ENCODE data around the gene PALD1. TPM values are rescaled to one million over a fixed set of nuclear protein-coding genes. Genes with fewer than 3 reads are reported as not detected.

PALD1 gene
- total and polyA plus RNA-seq, 2 of the 4 experiments (the other 2 are of a cell fraction): 0.12 to 0.18 TPM

GRCh38 chr10:70562036-70562755, 83.6 kb downstream of the PALD1 start:
- Histone ChIP-seq H3K4me1 (ENCODE audit: control insufficient read depth, insufficient read depth, low read length) (peaks cover 3% of the 10 kb centered on the region; the same call in 1 of the 2 replicates), H3K9me1 (ENCODE audit: insufficient read depth, low read length) (no peaks in the 10 kb centered on the region), H4K5ac (ENCODE audit: low read depth, low read length) (no peak overlapping the region), H3K9me3 (ENCODE audit: control insufficient read depth, insufficient read depth, low read length) (no peaks in the 10 kb centered on the region), H3K9ac (ENCODE audit: low read depth, low read length) (no peak overlapping the region), H3K18ac (ENCODE audit: low read depth, low read length) (no peak overlapping the region), H3K79me1 (ENCODE audit: low read depth in 1 of 2, low read length in 2 of 2) (no peaks in the 10 kb centered on the region), H4K8ac (ENCODE audit: low read depth in 2 of 2, low read length in 2 of 2) (no peak overlapping the region), H3K23ac (ENCODE audit: low read depth, low read length) (no peak overlapping the region), H2BK20ac (ENCODE audit: low read depth, low read length) (no peak overlapping the region), H2AFZ (replicated peaks; ENCODE audit: low read length, poor library complexity) (no peak overlapping the region), H2AK5ac (ENCODE audit: low read depth, low read length) (no peak overlapping the region), H3K4me2 (ENCODE audit: low read depth, low read length) (no peak overlapping the region), H2AK9ac (replicated peaks; ENCODE audit: low read depth, low read length, poor library complexity) (no peak overlapping the region), H3K4me3 (ENCODE audit: insufficient read depth, low read depth, low read length) (no peak overlapping the region), H2BK15ac (ENCODE audit: low read depth, low read length) (no peak overlapping the region), H2BK5ac (ENCODE audit: low read depth, low read length, poor library complexity, severe bottlenecking) (no peak overlapping the region), H3K14ac (replicated peaks; ENCODE audit: low read depth, low read length) (no peak overlapping the region), H3K56ac (ENCODE audit: extremely low read depth, insufficient read depth, low read length) (no peak overlapping the region), H3K27ac (ENCODE audit: insufficient read depth, low read length) (no peak overlapping the region), H3K4ac (ENCODE audit: low read depth, low read length) (no peak overlapping the region), H4K91ac (ENCODE audit: insufficient read depth, low read depth, low read length) (no peak overlapping the region), H3K36me3 (ENCODE audit: control insufficient read depth, insufficient read depth, low read length) (no peaks in the 10 kb centered on the region), H4K20me1 (ENCODE audit: insufficient read depth, low read length) (no peaks in the 10 kb centered on the region), H3K27me3 (ENCODE audit: control insufficient read depth, insufficient read depth, low read length) (peaks cover 22% of the 10 kb centered on the region), H2BK120ac (ENCODE audit: low read depth, low read length) (no peak overlapping the region)
- ATAC-seq (ENCODE audit: low read depth) (no peak), DNase-seq (no peak)
- ChIA-PET CTCF (interaction anchor here (1.0 to 1.1 kb wide), 2 partner anchors 12 to 196 kb away, joined by 3 to 4 read pairs; no protein-coding TSS in a partner anchor), POLR2A (ENCODE audit: unreplicated experiment) (no interaction called here)
- WGBS, 2 experiments (ENCODE audit: extremely low coverage in 2 of 2, insufficient read length in 1 of 2): 92% methylated on average over 2 of the region's 15 CpGs; no CpG with 5 or more reads in 1 of the 2 experiments
- in situ Hi-C loops (cut with MboI; ENCODE audit: low sequenced_read_pairs): no loop called here
- TF ChIP-seq, protein P1, sequence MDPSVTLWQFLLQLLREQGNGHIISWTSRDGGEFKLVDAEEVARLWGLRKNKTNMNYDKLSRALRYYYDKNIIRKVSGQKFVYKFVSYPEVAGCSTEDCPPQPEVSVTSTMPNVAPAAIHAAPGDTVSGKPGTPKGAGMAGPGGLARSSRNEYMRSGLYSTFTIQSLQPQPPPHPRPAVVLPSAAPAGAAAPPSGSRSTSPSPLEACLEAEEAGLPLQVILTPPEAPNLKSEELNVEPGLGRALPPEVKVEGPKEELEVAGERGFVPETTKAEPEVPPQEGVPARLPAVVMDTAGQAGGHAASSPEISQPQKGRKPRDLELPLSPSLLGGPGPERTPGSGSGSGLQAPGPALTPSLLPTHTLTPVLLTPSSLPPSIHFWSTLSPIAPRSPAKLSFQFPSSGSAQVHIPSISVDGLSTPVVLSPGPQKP (IDR thresholded peaks at IDR 0.05; ENCODE audit: borderline replicate concordance, low read depth, low read length): no peak
- TF ChIP-seq MAZ (IDR thresholded peaks at IDR 0.05; ENCODE audit: borderline replicate concordance, low read depth, low read length) (no peak), CEBPB (IDR thresholded peaks at IDR 0.05; ENCODE audit: low read depth, low read length) (no peak), SMC3 (IDR thresholded peaks at IDR 0.05; ENCODE audit: low read depth, low read length) (no peak), RAD21 (IDR thresholded peaks at IDR 0.05; ENCODE audit: low read length) (no peak), POLR2A (IDR thresholded peaks at IDR 0.05; ENCODE audit: low read depth, low read length) (no peak), CHD1 (IDR thresholded peaks at IDR 0.05; ENCODE audit: low read depth, low read length) (no peak), RCOR1 (IDR thresholded peaks at IDR 0.05; ENCODE audit: insufficient replicate concordance, low read length) (no peak), RFX5 (IDR thresholded peaks at IDR 0.05; ENCODE audit: low read depth, low read length) (no peak), MAFK (IDR thresholded peaks at IDR 0.05; ENCODE audit: low read depth, low read length) (no peak), MXI1 (IDR thresholded peaks at IDR 0.05; ENCODE audit: borderline replicate concordance, low read depth, low read length) (no peak), BHLHE40 (IDR thresholded peaks at IDR 0.05; ENCODE audit: low read depth, low read length) (no peak), FOS (IDR thresholded peaks at IDR 0.05; ENCODE audit: low read depth, low read length) (no peak), NFE2L2 (IDR thresholded peaks at IDR 0.05; ENCODE audit: low read depth, low read length) (no peak)
- TF ChIP-seq, protein P2, sequence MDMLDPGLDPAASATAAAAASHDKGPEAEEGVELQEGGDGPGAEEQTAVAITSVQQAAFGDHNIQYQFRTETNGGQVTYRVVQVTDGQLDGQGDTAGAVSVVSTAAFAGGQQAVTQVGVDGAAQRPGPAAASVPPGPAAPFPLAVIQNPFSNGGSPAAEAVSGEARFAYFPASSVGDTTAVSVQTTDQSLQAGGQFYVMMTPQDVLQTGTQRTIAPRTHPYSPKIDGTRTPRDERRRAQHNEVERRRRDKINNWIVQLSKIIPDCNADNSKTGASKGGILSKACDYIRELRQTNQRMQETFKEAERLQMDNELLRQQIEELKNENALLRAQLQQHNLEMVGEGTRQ (IDR thresholded peaks at IDR 0.05; ENCODE audit: low read depth, low read length): no peak
- TF ChIP-seq, protein P3, sequence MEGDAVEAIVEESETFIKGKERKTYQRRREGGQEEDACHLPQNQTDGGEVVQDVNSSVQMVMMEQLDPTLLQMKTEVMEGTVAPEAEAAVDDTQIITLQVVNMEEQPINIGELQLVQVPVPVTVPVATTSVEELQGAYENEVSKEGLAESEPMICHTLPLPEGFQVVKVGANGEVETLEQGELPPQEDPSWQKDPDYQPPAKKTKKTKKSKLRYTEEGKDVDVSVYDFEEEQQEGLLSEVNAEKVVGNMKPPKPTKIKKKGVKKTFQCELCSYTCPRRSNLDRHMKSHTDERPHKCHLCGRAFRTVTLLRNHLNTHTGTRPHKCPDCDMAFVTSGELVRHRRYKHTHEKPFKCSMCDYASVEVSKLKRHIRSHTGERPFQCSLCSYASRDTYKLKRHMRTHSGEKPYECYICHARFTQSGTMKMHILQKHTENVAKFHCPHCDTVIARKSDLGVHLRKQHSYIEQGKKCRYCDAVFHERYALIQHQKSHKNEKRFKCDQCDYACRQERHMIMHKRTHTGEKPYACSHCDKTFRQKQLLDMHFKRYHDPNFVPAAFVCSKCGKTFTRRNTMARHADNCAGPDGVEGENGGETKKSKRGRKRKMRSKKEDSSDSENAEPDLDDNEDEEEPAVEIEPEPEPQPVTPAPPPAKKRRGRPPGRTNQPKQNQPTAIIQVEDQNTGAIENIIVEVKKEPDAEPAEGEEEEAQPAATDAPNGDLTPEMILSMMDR (conservative IDR thresholded peaks at IDR 0.05; ENCODE audit: low read depth, low read length): no peak
- intact Hi-C loops (cut with micrococcal nuclease): no loop called here
- dilution Hi-C loops (cut with HindIII; ENCODE audit: low sequenced_read_pairs, unreplicated experiment): no loop called here
- no TSS peak for BruUV-seq (replicated peaks)

Measured in IMR-90 (cell line).